ENCODE data around the gene ESR1. TPM values are rescaled to one million over a fixed set of nuclear protein-coding genes. Genes with fewer than 3 reads are reported as not detected.
"Not testable (repeated sequence)": the region's sequence is repeated elsewhere in the genome, so short reads cannot be mapped to it uniquely, and the experiment has no call there.

The ESR1 gene
- total and polyA plus RNA-seq, 4 donors, result 0.05 to 16.1 (median 6.3) TPM

GRCh38 chr6:151975795-151976194, 168.3 kb downstream of the ESR1 start (continued):
- TF ChIP-seq RXRA (IDR thresholded peaks at IDR 0.05), result no peak
- no peak for TF ChIP-seq FOXA1 (IDR thresholded peaks at IDR 0.05)

- H3K27ac ChIP-seq (ENCODE audit: low read depth in 1 of 2, low read length in 2 of 2); H3K36me3 ChIP-seq (ENCODE audit: control insufficient read depth in 4 of 4, insufficient read depth in 3 of 4, low read depth in 1 of 4, low read length in 3 of 4); H3K4me1 ChIP-seq (ENCODE audit: control insufficient read depth in 4 of 4, insufficient read depth in 4 of 4, low read length in 3 of 4); H3K27me3 ChIP-seq (ENCODE audit: control insufficient read depth in 4 of 4, insufficient read depth in 4 of 4, low read length in 3 of 4); DNase-seq (ENCODE audit: low spot score); H3K9ac ChIP-seq (ENCODE audit: low read depth in 1 of 2, low read length in 2 of 2); H3K4me3 ChIP-seq (ENCODE audit: low read depth in 1 of 3, low read length in 3 of 3); H3K9me3 ChIP-seq (ENCODE audit: control insufficient read depth in 4 of 4, low read length in 3 of 4): not testable (repeated sequence)
- 83% methylated on average over 6 of the region's 6 CpGs for WGBS
Observed at GRCh38 chr6:151988199-151988598, 180.7 kb downstream of the ESR1 start.

- TF ChIP-seq RAD21 (IDR thresholded peaks at IDR 0.05) (no peak), NR2F2 (IDR thresholded peaks at IDR 0.05) (no peak), HNF4A (conservative IDR thresholded peaks at IDR 0.05) (no peak), MAX (IDR thresholded peaks at IDR 0.05) (no peak), TAF1 (conservative IDR thresholded peaks at IDR 0.05) (no peak), RXRA (IDR thresholded peaks at IDR 0.05) (no peak), ZBTB33 (IDR thresholded peaks at IDR 0.05) (no peak), ATF3 (IDR thresholded peaks at IDR 0.05) (no peak)
- H3K36me3 ChIP-seq (ENCODE audit: control insufficient read depth in 4 of 4, insufficient read depth in 3 of 4, low read depth in 1 of 4, low read length in 3 of 4), result peaks cover 0 to 13% (median 4%) of the 10 kb centered on the region in 4 donors
- DNase-seq (ENCODE audit: low spot score), result no peak
- H3K4me3 ChIP-seq (ENCODE audit: low read depth in 1 of 3, low read length in 3 of 3), result no peak overlapping the region
- H3K27me3 ChIP-seq (ENCODE audit: control insufficient read depth in 4 of 4, insufficient read depth in 4 of 4, low read length in 3 of 4), result no peaks in the 10 kb centered on the region
- H3K9ac ChIP-seq (ENCODE audit: low read depth in 1 of 2, low read length in 2 of 2), result no peak overlapping the region
- no peaks in the 10 kb centered on the region for H3K9me3 ChIP-seq (ENCODE audit: control insufficient read depth in 4 of 4, low read length in 3 of 4)
- no peaks in the 10 kb centered on the region for H3K4me1 ChIP-seq (ENCODE audit: control insufficient read depth in 4 of 4, insufficient read depth in 4 of 4, low read length in 3 of 4)
- H3K27ac ChIP-seq (ENCODE audit: low read depth in 1 of 2, low read length in 2 of 2), result no peak overlapping the region
- 88% methylated on average over 5 of the region's 5 CpGs for whole genome bisulfite sequencing
Observed at GRCh38 chr6:151992091-151992490, 184.6 kb downstream of the ESR1 start.

- H3K36me3 ChIP-seq (ENCODE audit: control insufficient read depth in 4 of 4, insufficient read depth in 3 of 4, low read depth in 1 of 4, low read length in 3 of 4), result peaks cover 0 to 13% (median 4%) of the 10 kb centered on the region in 4 donors
- no peak for DNase-seq (ENCODE audit: low spot score)
- no peak overlapping the region for H3K27ac ChIP-seq (ENCODE audit: low read depth in 1 of 2, low read length in 2 of 2)
- H3K27me3 ChIP-seq (ENCODE audit: control insufficient read depth in 4 of 4, insufficient read depth in 4 of 4, low read length in 3 of 4), result no peaks in the 10 kb centered on the region
- H3K9ac ChIP-seq (ENCODE audit: low read depth in 1 of 2, low read length in 2 of 2), result no peak overlapping the region
- no peaks in the 10 kb centered on the region for H3K4me1 ChIP-seq (ENCODE audit: control insufficient read depth in 4 of 4, insufficient read depth in 4 of 4, low read length in 3 of 4)
- H3K9me3 ChIP-seq (ENCODE audit: control insufficient read depth in 4 of 4, low read length in 3 of 4), result no peaks in the 10 kb centered on the region
- WGBS, result 86% methylated on average over 3 of the region's 3 CpGs
- no peak overlapping the region for H3K4me3 ChIP-seq (ENCODE audit: low read depth in 1 of 3, low read length in 3 of 3)
- TF ChIP-seq TAF1 (conservative IDR thresholded peaks at IDR 0.05) (no peak), HNF4A (conservative IDR thresholded peaks at IDR 0.05) (no peak), RAD21 (IDR thresholded peaks at IDR 0.05) (no peak), NR2F2 (IDR thresholded peaks at IDR 0.05) (no peak), FOXA1 (IDR thresholded peaks at IDR 0.05) (no peak), REST (IDR thresholded peaks at IDR 0.05) (no peak), ATF3 (IDR thresholded peaks at IDR 0.05) (no peak), CTCF (IDR thresholded peaks at IDR 0.05; ENCODE audit: low read depth, low read length, missing input control) (no peak), FOXA2 (IDR thresholded peaks at IDR 0.05) (no peak), SP1 (IDR thresholded peaks at IDR 0.05) (no peak)
Observed at GRCh38 chr6:151993364-151993763, 185.9 kb downstream of the ESR1 start.
